SK-N-SH (cell line): ENCODE results near the gene ENOX1. TPM values are rescaled to one million over a fixed set of nuclear protein-coding genes. Genes with fewer than 3 reads are reported as not detected.

Experiments used
- CTCF ChIA-PET: fragments of 300-600, 350-600 bp; formaldehyde crosslinking; extraction: SDS; loops from one replicate; lab custom pipeline; 2021; lab: Yijun Ruan, JAX
- POLR2A ChIA-PET: fragments of 350-600 bp; sonication (Branson Sonifier 250); formaldehyde crosslinking; extraction: SDS; loops from one replicate; lab custom pipeline; 2020; ENCODE audit warnings: antibody characterized with exemption, inconsistent platforms; lab: Yijun Ruan, JAX
- DNase-seq: peaks from one replicate; pipeline ENCODE4 v3.0.0; 2012
- H2AFZ ChIP-seq: fragments of 200-600 bp; sonication (generic); 2 replicates; pipeline ENCODE4 v1.8.1; 2016; ENCODE audit warnings: antibody characterized with exemption, mild to moderate bottlenecking, low read depth
- H3F3A ChIP-seq: fragments of 200-600 bp; sonication (generic); replicated peaks from 2 replicates; pipeline ENCODE3; 2016; ENCODE audit warnings: antibody characterized with exemption, mild to moderate bottlenecking; ENCODE audit not compliant: insufficient read depth
- H3K27ac ChIP-seq, 2 experiments: fragments of 200-500 bp in 1 of 2; fragments of 200-600 bp in 1 of 2; sonication (Bioruptor generic) in 1 of 2; sonication (generic), shearing (Covaris generic) in 1 of 2; 2 replicates each; pipeline versions ENCODE4 v1.5.1 to v1.6.1; 2014 to 2016; ENCODE audit warnings: low read depth in 2 of 2, inconsistent platforms in 1 of 2, low read length in 1 of 2, mild to moderate bottlenecking in 1 of 2, mixed read lengths in 1 of 2
- H3K27me3 ChIP-seq: fragments of 200-600 bp; sonication (generic), shearing (Covaris generic); 2 replicates; pipeline ENCODE4 v1.6.1; 2016; ENCODE audit warnings: mixed run types; ENCODE audit not compliant: insufficient read depth
- H3K36me3 ChIP-seq, 2 experiments: fragments of 200-500 bp in 1 of 2; fragments of 200-600 bp in 1 of 2; sonication (Bioruptor generic) in 1 of 2; sonication (generic) in 1 of 2; replicated peaks in 1 of 2; 2 replicates each; pipeline versions ENCODE3 to v1.5.1; 2014 to 2016; ENCODE audit warnings: low read length in 1 of 2, mild to moderate bottlenecking in 1 of 2; ENCODE audit not compliant: insufficient read depth in 2 of 2, control insufficient read depth in 1 of 2
- H3K4me1 ChIP-seq, 2 experiments: fragments of 200-500 bp in 1 of 2; fragments of 200-600 bp in 1 of 2; sonication (Bioruptor generic) in 1 of 2; sonication (generic), shearing (Covaris generic) in 1 of 2; 2 replicates each; pipeline versions ENCODE4 v1.5.1 to v1.6.1; 2014 to 2016; ENCODE audit warnings: low read depth in 1 of 2, low read length in 1 of 2, mixed run types in 1 of 2; ENCODE audit not compliant: insufficient read depth in 2 of 2, control insufficient read depth in 1 of 2
- H3K4me2 ChIP-seq: fragments of 200-600 bp; sonication (generic), shearing (Covaris generic); 2 replicates; pipeline ENCODE4 v1.6.1; 2017; ENCODE audit warnings: mixed run types
- H3K4me3 ChIP-seq, 2 experiments: fragments of 200-500 bp in 1 of 2; fragments of 200-600 bp in 1 of 2; sonication (Bioruptor generic) in 1 of 2; sonication (generic), shearing (Covaris generic) in 1 of 2; 2 replicates each; pipeline versions ENCODE4 v1.5.1 to v1.8.1; 2014 to 2016; ENCODE audit warnings: low read depth in 2 of 2, inconsistent platforms in 1 of 2, low read length in 1 of 2, mild to moderate bottlenecking in 1 of 2, mixed read lengths in 1 of 2, moderate library complexity in 1 of 2
- H3K79me2 ChIP-seq: fragments of 200-600 bp; sonication (generic); 2 replicates; pipeline ENCODE4 v1.8.1; 2017; ENCODE audit warnings: mild to moderate bottlenecking; ENCODE audit not compliant: insufficient read depth
- H3K9ac ChIP-seq: fragments of 200-600 bp; sonication (generic); 2 replicates; pipeline ENCODE4 v1.6.1; 2017; ENCODE audit warnings: mixed run types
- H3K9me2 ChIP-seq: fragments of 200-600 bp; sonication (generic); 2 replicates; pipeline ENCODE4 v1.6.1; 2017; ENCODE audit warnings: mixed run types
- H3K9me3 ChIP-seq: fragments of 200-600 bp; sonication (generic); 2 replicates; pipeline ENCODE4 v1.6.1; 2017; ENCODE audit warnings: mixed run types, mild to moderate bottlenecking, moderate library complexity
- H4K20me1 ChIP-seq: fragments of 200-600 bp; sonication (generic); 2 replicates; pipeline ENCODE4 v1.6.1; 2017; ENCODE audit warnings: mild to moderate bottlenecking, mixed run types; ENCODE audit not compliant: insufficient read depth
- CTCF ChIP-seq: fragments of 200-600 bp; sonication (generic); IDR thresholded peaks from 2 replicates; pipeline ENCODE4 v1.6.1; 2017; ENCODE audit warnings: antibody characterized with exemption, mild to moderate bottlenecking, moderate library complexity
- ELF1 ChIP-seq: IDR thresholded peaks from 2 replicates; pipeline ENCODE4 v1.4.0; 2012
- EZH2phosphoT487 ChIP-seq: fragments of 200-600 bp; sonication (generic); IDR thresholded peaks from 2 replicates; pipeline ENCODE4 v1.6.1; 2017; ENCODE audit warnings: low read depth, mixed run types, mild to moderate bottlenecking, antibody characterized with exemption, moderate library complexity, borderline replicate concordance
- FOSL2 ChIP-seq: IDR thresholded peaks from 2 replicates; pipeline ENCODE4 v1.4.0; 2012; ENCODE audit warnings: low read depth, mild to moderate bottlenecking, moderate library complexity, borderline replicate concordance
- GATA2 ChIP-seq: sonication (generic); formaldehyde crosslinking; IDR thresholded peaks from 2 replicates; pipeline ENCODE4 v1.5.0; 2020; ENCODE audit warnings: mild to moderate bottlenecking, missing genetic modification reagents
- JUND ChIP-seq: IDR thresholded peaks from 2 replicates; pipeline ENCODE4 v1.4.0; 2012
- MAX ChIP-seq: IDR thresholded peaks from 2 replicates; pipeline ENCODE4 v1.4.0; 2012; ENCODE audit warnings: low read depth
- MEF2A ChIP-seq: IDR thresholded peaks from 2 replicates; pipeline ENCODE4 v1.4.0; 2012; ENCODE audit warnings: low read depth, borderline replicate concordance
- NFIC ChIP-seq: IDR thresholded peaks from 2 replicates; pipeline ENCODE4 v1.4.0; 2012; ENCODE audit warnings: borderline replicate concordance
- NRF1 ChIP-seq: IDR thresholded peaks from 2 replicates; pipeline ENCODE4 v1.6.1; 2012; ENCODE audit warnings: low read depth, mild to moderate bottlenecking, low read length
- POLR2AphosphoS5 ChIP-seq: IDR thresholded peaks from 2 replicates; pipeline ENCODE4 v1.6.1; 2012; ENCODE audit warnings: low read depth, low read length
- RAD21 ChIP-seq: IDR thresholded peaks from 2 replicates; pipeline ENCODE4 v1.6.1; 2012; ENCODE audit warnings: mild to moderate bottlenecking, low read length
- REST ChIP-seq: IDR thresholded peaks from 2 replicates; pipeline ENCODE4 v1.6.1; 2012; ENCODE audit warnings: mild to moderate bottlenecking, low read depth, low read length, moderate library complexity
- RFX5 ChIP-seq: IDR thresholded peaks from 2 replicates; pipeline ENCODE4 v1.6.1; 2012; ENCODE audit warnings: mild to moderate bottlenecking, improper control_type of control experiment, low read length
- TCF12 ChIP-seq: IDR thresholded peaks from 2 replicates; pipeline ENCODE4 v1.4.0; 2012
- TEAD4 ChIP-seq: IDR thresholded peaks from 2 replicates; pipeline ENCODE4 v1.4.0; 2012; ENCODE audit warnings: mild to moderate bottlenecking, borderline replicate concordance; ENCODE audit not compliant: insufficient read depth
- YY1 ChIP-seq: IDR thresholded peaks from 2 replicates; pipeline ENCODE4 v1.4.0; 2012; ENCODE audit warnings: low read depth, mild to moderate bottlenecking
- ZBTB33 ChIP-seq: IDR thresholded peaks from 2 replicates; pipeline ENCODE4 v1.4.0; 2012; ENCODE audit warnings: low read depth, borderline replicate concordance
- WGBS: methylation state at CpG from one replicate; pipeline ENCODE4 v1.1.6; 2017; ENCODE audit warnings: low lambda C conversion rate; 5-methylcytosine and 5-hydroxymethylcytosine counted together
- polyA plus RNA-seq, 3 experiments: library from polyadenylated mRNA; depleted of rRNA; stranded (reverse); fragments of >200 nt; gene quantifications; 2 replicates each; pipeline ENCODE4 v1.2.3, GENCODE V29; 2012

Gene ENOX1
- polyA plus RNA-seq, 1 of the 3 experiments (the other 2 are of a cell fraction), result 5.8 TPM

- no peak for TF ChIP-seq GATA2 (CRISPR knock-in tag)
- TF ChIP-seq RAD21, result no peak
- no peak for TF ChIP-seq MAX
- no peak for TF ChIP-seq EZH2phosphoT487
- TF ChIP-seq TCF12, result no peak
- no peak for TF ChIP-seq MEF2A
- no peak for TF ChIP-seq FOSL2
- TF ChIP-seq CTCF, result no peak
Measured at GRCh38 chr13:43640476-43640875, 146.3 kb downstream of the ENOX1 start.

GRCh38 chr13:43631106-43631505 is 155.7 kb downstream of the ENOX1 start:
- no peak overlapping the region for H2AFZ ChIP-seq
- H3K27me3 ChIP-seq, result no peaks in the 10 kb centered on the region
- H4K20me1 ChIP-seq, result no peaks in the 10 kb centered on the region
- DNase-seq, result no peak
- H3K79me2 ChIP-seq, result no peaks in the 10 kb centered on the region
- TF ChIP-seq RAD21 (no peak), REST (no peak), RFX5 (no peak), POLR2AphosphoS5 (no peak), NFIC (no peak), ELF1 (no peak), NRF1 (no peak), JUND (no peak), YY1 (no peak), TEAD4 (no peak), ZBTB33 (no peak), CTCF (no peak), EZH2phosphoT487 (no peak)
- TF ChIP-seq, all 33 proteins: peak for 0
- ChIA-PET CTCF (no interaction called here), POLR2A (no interaction called here)
- H3K9me3 ChIP-seq, result no peaks in the 10 kb centered on the region
- no peaks in the 10 kb centered on the region for H3K9me2 ChIP-seq
- H3K4me2 ChIP-seq, result no peak overlapping the region
- peaks cover 0 to 5% of the 10 kb centered on the region in 2 experiments; a peak in 2 of 4 replicates for H3K4me1 ChIP-seq
- H3K9ac ChIP-seq, result no peak overlapping the region
- H3K4me3 ChIP-seq, result no peak overlapping the region
- no peak overlapping the region for H3K27ac ChIP-seq
- 67% methylated on average over 3 of the region's 3 CpGs for WGBS
- no peaks in the 10 kb centered on the region for H3F3A ChIP-seq
- H3K36me3 ChIP-seq, result peaks cover 0 to 10% of the 10 kb centered on the region in 2 experiments

More at GRCh38 chr13:43640476-43640875, 146.3 kb downstream of the ENOX1 start:
- no peak for DNase-seq
- no peak overlapping the region for H3K4me2 ChIP-seq
- no peaks in the 10 kb centered on the region for H3K79me2 ChIP-seq
- CTCF ChIA-PET, result no interaction called here
- WGBS, result 68% methylated on average over 1 of the region's 1 CpG
- POLR2A ChIA-PET, result no interaction called here
- H3K4me1 ChIP-seq, result no peaks in the 10 kb centered on the region
- no peaks in the 10 kb centered on the region for H3K9me3 ChIP-seq
- no peaks in the 10 kb centered on the region for H3F3A ChIP-seq
- H3K4me3 ChIP-seq, result no peak overlapping the region
- no peaks in the 10 kb centered on the region for H3K36me3 ChIP-seq
- H3K9ac ChIP-seq, result no peak overlapping the region
- no peaks in the 10 kb centered on the region for H3K27me3 ChIP-seq
- no peak overlapping the region for H2AFZ ChIP-seq
- no peaks in the 10 kb centered on the region for H4K20me1 ChIP-seq
- no peaks in the 10 kb centered on the region for H3K9me2 ChIP-seq
- H3K27ac ChIP-seq, result no peak overlapping the region
